ENCODE data around the gene WDHD1.
"Not testable (repeated sequence)": the region's sequence is repeated elsewhere in the genome, so short reads cannot be mapped to it uniquely, and the experiment has no call there.

The WDHD1 gene

GRCh38 chr14:54946500-54946899 is 80.4 kb downstream of the WDHD1 start:
- no peak for ATAC-seq

- ATAC-seq, result no peak
These were observed 82.0 kb downstream of the WDHD1 start for GRCh38 chr14:54944737-54945391.

- no peak for ATAC-seq
These were observed 84.0 kb downstream of the WDHD1 start for GRCh38 chr14:54942913-54943312.

GRCh38 chr14:54936816-54937215 is 90.1 kb downstream of the WDHD1 start:
- no peak for ATAC-seq

GRCh38 chr14:54935958-54936357 is 90.9 kb downstream of the WDHD1 start:
- ATAC-seq, result no peak

- ATAC-seq, result no peak
These were observed 91.8 kb downstream of the WDHD1 start for GRCh38 chr14:54935100-54935499.

GRCh38 chr14:54933006-54933405 is 93.9 kb downstream of the WDHD1 start:
- no peak for ATAC-seq

GRCh38 chr14:54931598-54932340 is 95.1 kb downstream of the WDHD1 start:
- ATAC-seq, result no peak

- no peak for ATAC-seq
These were observed 95.8 kb downstream of the WDHD1 start for GRCh38 chr14:54931101-54931500.

- ATAC-seq, result no peak
These were observed 97.3 kb downstream of the WDHD1 start for GRCh38 chr14:54929556-54929955.

GRCh38 chr14:54928216-54928615 is 98.7 kb downstream of the WDHD1 start:
- no peak for ATAC-seq

- ATAC-seq, result no peak
These were observed 99.3 kb downstream of the WDHD1 start for GRCh38 chr14:54927551-54927950.

GRCh38 chr14:54926570-54926969 is 100.3 kb downstream of the WDHD1 start:
- ATAC-seq, result not testable (repeated sequence)

- ATAC-seq, result no peak
These were observed 104.3 kb downstream of the WDHD1 start for GRCh38 chr14:54922598-54922997.

- ATAC-seq, result no peak
These were observed 106.8 kb downstream of the WDHD1 start for GRCh38 chr14:54920052-54920451.

GRCh38 chr14:54919330-54919729 is 107.6 kb downstream of the WDHD1 start:
- no peak for ATAC-seq

GRCh38 chr14:54918427-54918826 is 108.5 kb downstream of the WDHD1 start:
- no peak for ATAC-seq

GRCh38 chr14:54916101-54916500 is 110.8 kb downstream of the WDHD1 start:
- no peak for ATAC-seq

GRCh38 chr14:54909817-54910558 is 116.9 kb downstream of the WDHD1 start:
- no peak for ATAC-seq

GRCh38 chr14:54908973-54909372 is 117.9 kb downstream of the WDHD1 start:
- ATAC-seq, result not testable (repeated sequence)

GRCh38 chr14:54908190-54908589 is 118.7 kb downstream of the WDHD1 start:
- ATAC-seq, result peak; percentile 83 to 86

GRCh38 chr14:54906075-54906474 is 120.8 kb downstream of the WDHD1 start:
- no peak for ATAC-seq

GRCh38 chr14:54902521-54903420 is 124.1 kb downstream of the WDHD1 start, which contains the start of gene GCH1:
Gene GCH1 (minus strand): TSS chr14:54902826. CDS start chr14:54902663, 163 bp downstream.
- peak; percentile 85 to 88 for ATAC-seq

All from activated CD4-positive, CD25-positive, alpha-beta regulatory T cell treated with anti-CD3 and anti-CD28 coated beads, Interleukin-2, amount 50 U/mL, for 24 hours (primary cell).